Stimulated activated CD4-positive, alpha-beta T cell treated with anti-CD3 and anti-CD28 coated beads, Interleukin-1b, Interleukin-23, amount 100 ng/mL, for 48 hours (primary cell): ENCODE results near the gene PSMB11.
"Not testable (repeated sequence)": the region's sequence is repeated elsewhere in the genome, so short reads cannot be mapped to it uniquely, and the experiment has no call there.

Source experiments
- DNase-seq: peaks from one replicate; pipeline ENCODE4 v3.0.0-alpha.2; 2020

The PSMB11 gene

GRCh38 chr14:23042162-23042965, at the start of gene PSMB11:
TSS of gene PSMB11 (plus strand) at chr14:23042212. CDS start at chr14:23042226, 14 bp downstream.
- no peak for DNase-seq

GRCh38 chr14:22993517-22993916, 48.5 kb upstream of the PSMB11 start:
- no peak for DNase-seq

GRCh38 chr14:22994762-22995275, 47.2 kb upstream of the PSMB11 start:
- DNase-seq: peak; percentile 17

- DNase-seq: no peak
Measured at GRCh38 chr14:22995889-22996625, 46.0 kb upstream of the PSMB11 start.

GRCh38 chr14:22996768-22997654, 45.0 kb upstream of the PSMB11 start:
- DNase-seq: no peak

GRCh38 chr14:22997676-22998323, 44.2 kb upstream of the PSMB11 start:
- no peak for DNase-seq

GRCh38 chr14:22998329-22999012, 43.5 kb upstream of the PSMB11 start:
- no peak for DNase-seq

- DNase-seq: no peak
Measured at GRCh38 chr14:23000860-23001259, 41.2 kb upstream of the PSMB11 start.

GRCh38 chr14:23002592-23002991, 39.4 kb upstream of the PSMB11 start:
- no peak for DNase-seq

- DNase-seq: not testable (repeated sequence)
Measured at GRCh38 chr14:23004274-23004673, 37.7 kb upstream of the PSMB11 start.

- no peak for DNase-seq
Measured at GRCh38 chr14:23005451-23006187, 36.4 kb upstream of the PSMB11 start.

- DNase-seq: no peak
Measured at GRCh38 chr14:23006188-23006534, 35.9 kb upstream of the PSMB11 start.

- peak; percentile 98 for DNase-seq
Measured at GRCh38 chr14:23006544-23007419, 35.2 kb upstream of the PSMB11 start.

- DNase-seq: no peak
Measured at GRCh38 chr14:23008831-23009230, 33.2 kb upstream of the PSMB11 start.

GRCh38 chr14:23009483-23009938, 32.5 kb upstream of the PSMB11 start:
- DNase-seq: no peak

- DNase-seq: peak; percentile 81
Measured at GRCh38 chr14:23009939-23010726, 31.9 kb upstream of the PSMB11 start, which contains the start of gene C14orf93. TSS of gene C14orf93 (minus strand) at chr14:23010143. CDS start at chr14:22999023, 11,120 bp downstream.

- DNase-seq: no peak
Measured at GRCh38 chr14:23013054-23013748, 28.8 kb upstream of the PSMB11 start.

GRCh38 chr14:23013749-23014054, 28.3 kb upstream of the PSMB11 start:
- not testable (repeated sequence) for DNase-seq
